ENCODE data around the gene COL25A1.

The COL25A1 gene

DNA sequence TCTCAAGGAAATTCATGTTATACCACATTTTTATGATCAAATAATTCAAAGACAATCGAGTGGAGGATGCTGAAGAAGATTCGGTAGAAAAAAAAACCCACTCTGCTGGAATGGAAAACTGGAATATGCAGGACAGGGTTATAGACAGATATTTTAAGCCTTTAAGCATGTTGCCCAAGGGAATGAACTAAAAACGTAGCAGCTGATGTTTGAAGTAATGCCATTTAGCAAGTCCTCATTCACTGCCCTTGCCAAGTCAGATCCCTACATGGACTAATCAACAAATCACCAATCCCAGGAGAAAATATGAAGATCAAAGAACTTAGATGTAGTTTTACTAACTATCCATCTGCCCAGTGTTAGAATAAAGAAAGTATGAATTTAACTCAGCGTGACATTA lies 464.0 kb downstream of the COL25A1 start:
- DNase-seq = no peak

DNA sequence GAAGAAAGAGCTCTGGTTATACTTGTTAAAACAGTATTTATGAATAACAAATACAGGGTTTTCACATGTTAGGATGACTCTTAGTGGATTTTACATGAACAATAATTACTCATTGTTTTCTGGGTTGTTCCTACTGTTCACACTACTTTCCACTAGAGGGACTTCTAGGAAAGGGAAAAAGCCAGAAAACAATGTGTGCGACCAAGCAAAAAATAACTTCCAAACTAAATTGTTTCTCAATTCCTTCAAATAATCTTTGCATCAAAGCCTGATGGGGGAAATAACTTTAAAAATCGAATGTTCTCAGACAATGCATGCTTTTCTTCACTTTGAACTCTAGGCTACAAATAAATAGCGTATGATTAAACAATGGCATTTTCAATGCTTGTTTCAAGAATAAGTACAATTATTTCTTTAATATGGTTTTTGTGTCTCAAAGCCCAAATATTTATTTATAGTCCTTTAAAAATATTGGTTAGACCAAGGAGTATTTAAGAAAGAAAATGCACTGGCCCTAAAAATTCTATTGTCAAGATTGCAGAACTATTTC lies 467.5 kb downstream of the COL25A1 start:
- no peak for DNase-seq

DNA sequence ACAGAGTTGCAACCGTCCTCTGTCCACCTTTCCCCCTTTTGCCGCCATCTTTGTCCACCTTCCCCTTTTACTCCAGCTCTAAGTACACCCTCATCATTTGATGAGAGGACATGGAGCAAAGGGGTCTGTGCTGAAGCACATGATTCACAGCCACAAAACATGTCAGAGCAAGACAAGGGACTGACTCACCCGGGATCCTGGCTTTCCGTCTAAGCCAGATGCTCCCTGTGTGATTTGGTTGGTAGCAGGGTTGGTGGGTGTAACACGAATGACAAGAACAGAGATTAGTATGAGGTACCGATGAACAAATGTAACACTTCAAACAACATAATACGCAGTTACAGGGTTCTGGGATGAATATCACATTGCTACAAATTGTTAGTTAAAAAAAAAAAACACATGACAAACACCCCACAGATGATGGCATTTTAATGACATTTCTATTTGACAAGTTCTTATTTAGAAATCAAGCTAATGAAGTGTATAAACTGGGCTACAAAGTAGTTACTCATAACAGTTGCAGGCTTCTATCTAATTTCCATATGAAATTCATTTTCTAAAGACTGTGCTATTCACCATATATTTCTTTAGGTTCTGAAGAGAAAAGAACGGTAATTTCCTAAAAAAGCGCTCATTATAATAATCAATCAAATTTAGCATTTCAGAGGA lies 468.2 kb downstream of the COL25A1 start:
- DNase-seq = no peak

DNA sequence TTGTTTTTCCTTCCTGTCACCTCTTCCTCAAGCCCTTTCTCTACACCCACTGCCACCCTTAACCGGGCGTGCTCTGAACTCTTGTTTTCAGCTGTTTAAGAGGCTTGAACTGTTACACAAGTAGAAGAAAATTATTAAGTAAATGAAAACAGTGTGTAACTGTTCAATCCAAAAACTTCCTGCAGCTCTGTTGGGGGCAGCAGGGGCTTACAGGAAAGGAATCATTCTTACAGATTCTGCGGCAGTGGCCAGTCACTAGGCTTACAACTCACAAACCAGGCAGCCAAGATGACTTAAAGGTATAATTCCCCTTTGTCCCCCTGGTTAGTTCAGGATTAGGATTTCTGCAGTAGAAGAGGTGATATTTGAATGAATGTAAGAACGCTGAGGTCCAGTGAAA lies 469.4 kb downstream of the COL25A1 start:
- DNase-seq = no peak

DNA sequence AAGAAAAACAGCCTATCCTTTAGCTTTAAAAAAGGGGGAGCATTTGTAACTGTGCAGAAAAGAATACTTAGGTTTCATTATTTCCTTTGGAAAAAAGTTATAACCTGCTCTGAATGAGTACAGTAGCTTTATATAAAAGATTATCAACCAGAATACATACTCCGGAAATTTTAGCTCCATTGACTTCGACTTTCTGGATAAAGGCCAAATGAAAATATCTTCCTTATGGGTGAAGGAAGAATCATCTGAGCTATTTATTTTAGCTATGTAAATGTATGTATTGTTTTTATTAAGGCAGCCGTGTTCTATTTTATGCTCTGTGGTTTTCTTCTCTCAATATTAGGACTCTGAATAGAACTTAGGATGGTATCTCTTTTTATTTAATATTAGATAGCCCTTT lies 470.6 kb downstream of the COL25A1 start:
- DNase-seq = no peak

DNA sequence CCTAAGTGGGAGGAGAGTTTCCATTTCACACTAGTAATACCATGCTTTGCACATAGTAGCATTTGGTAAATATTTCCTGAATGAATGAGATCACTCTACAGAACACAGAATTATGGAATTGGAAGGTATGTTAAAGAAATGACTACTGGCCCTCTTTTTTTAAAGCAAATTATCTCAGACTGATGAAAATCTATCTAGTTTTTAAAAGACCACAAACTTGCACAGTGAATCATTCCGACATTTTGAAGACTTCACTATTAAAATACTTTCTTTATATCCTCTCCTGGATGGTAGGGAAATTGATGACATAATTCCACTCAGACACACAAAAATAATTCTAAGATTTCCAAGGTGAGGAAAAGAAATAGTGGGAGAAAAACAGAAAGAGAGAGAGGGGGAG lies 471.2 kb downstream of the COL25A1 start:
- DNase-seq = no peak

DNA sequence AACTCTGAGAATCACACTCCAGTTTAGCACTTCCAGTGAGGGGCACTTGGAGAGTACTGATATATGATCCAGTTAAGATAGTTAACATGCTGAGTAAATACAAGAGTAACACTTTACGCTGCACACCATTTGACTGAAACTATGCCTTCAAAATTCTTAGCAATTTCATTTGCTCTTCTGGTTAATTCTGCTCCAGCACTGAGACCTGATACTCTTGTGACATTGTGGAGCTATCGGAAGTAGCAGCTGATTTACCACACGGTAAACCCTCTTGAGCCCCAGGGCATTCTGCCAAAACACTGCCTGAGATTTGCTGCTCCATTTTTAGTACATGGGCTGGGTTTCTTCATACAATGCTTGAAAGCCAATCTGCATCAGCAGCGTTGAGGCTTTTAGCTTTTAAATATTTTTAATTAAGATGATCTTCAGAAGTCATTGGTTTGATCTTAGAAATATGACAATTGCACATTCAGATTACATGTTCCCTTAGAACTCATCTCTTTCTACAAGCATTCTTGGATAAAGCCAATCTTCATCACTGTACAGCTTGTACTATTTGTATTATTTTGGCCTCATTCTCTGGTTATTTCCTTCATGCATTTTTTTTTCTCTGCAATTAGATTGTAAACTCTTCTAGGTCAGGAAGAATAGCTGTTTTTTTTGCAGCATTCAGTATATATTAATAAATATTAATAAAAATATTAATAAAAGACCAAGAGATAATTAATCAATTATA lies 471.8 kb downstream of the COL25A1 start:
- DNase-seq = no peak

DNA sequence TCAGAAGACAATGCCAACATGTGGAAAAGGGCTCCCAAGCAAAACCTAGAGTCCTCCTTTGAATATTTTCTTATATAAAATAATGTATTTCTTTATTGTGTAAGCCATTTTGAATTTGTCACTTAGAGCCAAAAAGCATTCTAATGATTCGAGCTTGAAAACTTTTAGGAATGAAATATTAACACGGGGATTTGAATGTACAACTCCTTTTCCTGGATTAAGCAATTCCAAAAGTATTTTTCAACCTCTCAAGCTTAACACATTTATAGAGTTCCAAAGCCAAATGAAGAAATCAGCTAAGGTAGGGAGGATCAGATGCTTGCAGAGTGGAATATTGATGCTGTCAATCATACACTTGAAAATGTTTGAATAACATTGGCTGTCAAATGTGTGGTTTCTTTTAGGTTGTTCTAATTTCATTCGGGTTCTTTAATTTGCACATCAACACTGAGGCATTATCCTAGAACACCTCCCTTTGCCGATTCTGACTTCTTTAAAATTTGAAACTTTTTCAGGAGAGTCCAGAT lies 472.4 kb downstream of the COL25A1 start:
- DNase-seq = no peak

DNA sequence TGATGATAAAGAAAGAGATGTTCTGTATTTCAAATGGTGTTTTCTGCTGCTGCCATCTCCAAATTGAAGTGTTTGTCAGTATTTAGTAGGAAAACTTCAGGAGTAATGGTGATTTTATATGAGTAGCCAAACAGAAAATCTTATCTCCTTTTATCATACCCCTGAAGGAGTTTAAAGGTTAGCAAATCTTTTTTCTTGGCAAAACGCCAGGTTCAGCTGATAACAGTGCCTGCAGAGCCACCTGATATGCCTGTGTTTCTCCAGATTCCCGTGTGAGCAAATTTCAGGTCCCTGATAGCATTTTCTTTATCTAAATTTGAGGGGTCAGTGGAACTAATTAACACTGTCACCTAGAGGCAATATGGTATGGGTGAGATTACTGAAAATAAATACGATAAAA lies 473.8 kb downstream of the COL25A1 start:
- DNase-seq = no peak

DNA sequence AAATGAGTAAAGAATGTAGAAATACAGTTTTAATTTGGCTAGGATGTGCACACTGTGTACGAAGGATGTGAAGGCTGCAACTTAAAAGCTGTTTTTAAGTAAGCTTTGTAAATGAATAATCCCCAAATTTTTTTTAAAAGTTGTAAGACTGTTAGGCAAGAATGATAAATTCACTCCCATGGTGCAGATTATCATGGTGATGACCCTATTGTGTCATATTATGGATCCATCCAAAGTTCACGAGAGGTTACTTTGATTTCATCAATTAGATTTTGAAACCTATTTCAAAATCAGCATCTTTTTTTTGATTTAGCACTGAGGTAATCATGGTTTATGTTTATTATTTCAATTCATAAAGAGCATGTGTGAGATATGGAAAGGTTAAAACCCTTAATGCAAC lies 476.7 kb downstream of the COL25A1 start:
- no peak for DNase-seq

DNA sequence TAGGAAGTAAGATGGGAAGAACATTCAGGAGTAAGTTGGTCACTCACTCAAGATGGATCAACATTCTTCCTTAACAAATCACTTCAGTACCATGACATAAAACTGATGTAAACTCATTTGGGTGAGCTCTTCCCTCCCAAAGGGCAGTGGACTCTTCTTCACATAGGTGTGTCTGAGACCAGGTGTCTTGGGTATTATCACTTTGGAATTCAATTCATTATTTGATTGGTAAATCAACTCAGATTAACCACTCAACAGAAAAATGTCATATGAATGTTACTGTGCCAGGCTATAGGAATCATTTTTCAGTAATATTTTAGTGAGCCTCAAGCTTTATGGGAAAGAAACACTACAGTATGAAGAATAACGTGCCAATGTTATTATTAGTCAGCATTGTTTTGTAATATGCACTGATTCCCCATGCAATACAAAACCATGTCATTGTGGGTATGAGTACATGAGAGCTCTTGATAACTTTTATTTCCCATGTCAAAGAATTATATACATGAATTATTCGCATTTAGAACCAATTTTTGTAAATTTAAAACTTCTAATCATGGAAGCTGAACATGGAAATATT lies 481.0 kb downstream of the COL25A1 start:
- DNase-seq = no peak

DNA sequence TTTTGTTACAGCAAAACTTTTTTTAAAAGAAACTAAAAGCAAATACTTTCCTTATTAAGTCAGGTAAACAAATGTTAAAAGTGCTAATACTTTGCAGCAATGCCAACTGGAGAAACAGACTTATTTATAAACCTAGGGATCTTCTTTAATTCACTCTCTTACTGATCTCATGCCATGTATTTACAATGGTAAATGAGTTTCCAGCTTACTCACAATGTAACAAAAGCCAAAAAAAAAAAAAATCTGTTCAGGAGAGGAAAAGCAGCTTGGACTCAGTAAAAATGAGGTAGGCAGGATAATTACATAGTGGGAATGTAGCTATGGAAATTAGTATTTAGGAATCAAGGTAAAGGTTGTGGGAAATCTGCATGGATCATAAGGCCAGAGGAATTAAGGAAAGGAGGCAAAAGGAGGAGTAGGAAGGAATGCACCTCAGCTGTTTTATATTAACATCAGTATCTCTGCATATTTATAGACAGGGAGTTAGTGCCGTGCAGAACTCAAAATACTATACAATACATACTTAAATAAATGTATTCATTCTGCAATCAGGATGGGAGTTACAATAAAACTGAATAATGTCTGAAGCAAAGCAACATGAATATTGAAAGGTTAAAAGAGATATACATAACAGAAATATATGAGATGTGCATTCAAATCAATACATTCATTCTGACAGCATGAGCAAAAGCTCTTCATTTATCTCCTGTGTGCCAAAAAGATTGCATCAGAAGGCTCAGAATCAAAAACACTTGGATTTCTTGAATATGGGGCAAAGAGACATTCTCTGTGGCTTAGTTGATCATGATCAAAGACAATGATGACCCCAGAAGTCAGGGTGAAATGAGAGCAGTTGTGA lies 481.7 kb downstream of the COL25A1 start:
- no peak for DNase-seq

DNA sequence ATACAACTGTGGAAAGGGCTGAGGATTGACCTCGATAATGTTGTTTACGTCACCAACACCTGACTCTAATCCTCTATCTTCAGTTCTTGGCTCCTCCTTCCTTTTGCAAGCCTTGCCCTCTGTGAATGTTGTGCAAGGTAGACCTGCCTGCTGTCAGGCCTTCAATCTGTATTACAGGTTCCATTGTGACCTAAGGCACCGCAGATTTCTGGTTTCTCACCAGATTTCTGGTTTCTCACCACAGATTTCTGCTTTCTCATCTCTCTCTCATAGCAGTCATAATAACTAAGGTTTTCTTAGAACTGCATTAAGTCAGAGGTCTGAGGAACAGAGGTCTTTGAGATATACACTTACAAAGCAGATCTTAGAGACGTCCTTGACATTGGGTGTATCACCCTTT lies 488.1 kb downstream of the COL25A1 start:
- DNase-seq = no peak

DNA sequence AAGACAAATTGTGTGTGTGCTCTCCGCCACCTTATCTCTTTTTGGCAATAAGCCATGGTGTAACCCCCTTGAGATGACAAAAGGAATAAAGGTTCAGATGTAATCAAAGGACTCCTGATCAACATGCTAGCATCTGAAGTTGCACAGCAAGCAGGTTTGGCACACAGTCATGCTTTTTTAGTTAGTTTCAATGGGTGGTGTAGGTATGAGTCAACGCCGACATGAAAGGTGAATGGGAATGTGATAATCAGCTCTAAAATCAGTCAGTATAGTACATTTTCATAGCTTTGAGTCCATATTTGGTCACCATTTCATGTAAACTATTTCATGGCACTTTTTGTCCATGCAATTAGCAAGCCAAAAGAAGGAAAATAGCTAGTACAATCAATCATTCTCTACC lies 489.2 kb downstream of the COL25A1 start:
- DNase-seq = no peak

DNA sequence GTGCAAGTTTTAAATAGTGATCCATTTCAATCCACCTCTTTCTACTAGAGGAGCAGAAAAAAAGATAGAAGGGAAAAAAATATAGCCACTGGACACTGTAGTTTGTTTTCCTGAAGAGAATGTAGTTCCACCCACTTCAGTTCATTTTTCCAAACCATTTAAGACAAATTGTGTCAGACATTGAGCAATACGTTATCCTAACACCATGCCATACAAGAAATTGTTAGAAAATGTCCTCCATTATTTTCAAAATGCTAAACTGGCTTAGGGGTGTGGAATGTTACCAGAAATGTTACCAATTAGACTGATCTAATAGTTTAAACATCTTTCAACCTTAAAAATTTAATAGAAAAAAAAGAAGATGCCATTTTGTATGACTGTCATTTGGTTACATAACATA lies 491.0 kb downstream of the COL25A1 start:
- DNase-seq = no peak

DNA sequence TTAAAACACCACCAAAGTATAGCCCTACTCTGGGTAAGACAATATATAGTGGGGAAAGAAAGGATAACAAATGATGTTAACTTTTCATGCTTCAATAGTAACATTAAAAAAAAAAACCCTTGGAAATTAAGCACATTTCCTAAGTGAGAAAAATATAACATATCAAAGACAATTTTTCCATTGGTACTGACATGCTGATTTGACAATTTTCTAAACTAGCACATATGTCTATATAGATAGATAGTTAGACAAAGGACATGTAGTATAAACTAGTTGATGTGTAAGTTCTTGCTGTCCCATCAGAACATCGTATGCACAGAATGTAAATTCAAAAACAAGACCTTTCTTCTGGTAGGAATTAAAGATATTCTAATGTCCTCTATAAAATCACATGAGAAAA lies 492.4 kb downstream of the COL25A1 start:
- no peak for DNase-seq

DNA sequence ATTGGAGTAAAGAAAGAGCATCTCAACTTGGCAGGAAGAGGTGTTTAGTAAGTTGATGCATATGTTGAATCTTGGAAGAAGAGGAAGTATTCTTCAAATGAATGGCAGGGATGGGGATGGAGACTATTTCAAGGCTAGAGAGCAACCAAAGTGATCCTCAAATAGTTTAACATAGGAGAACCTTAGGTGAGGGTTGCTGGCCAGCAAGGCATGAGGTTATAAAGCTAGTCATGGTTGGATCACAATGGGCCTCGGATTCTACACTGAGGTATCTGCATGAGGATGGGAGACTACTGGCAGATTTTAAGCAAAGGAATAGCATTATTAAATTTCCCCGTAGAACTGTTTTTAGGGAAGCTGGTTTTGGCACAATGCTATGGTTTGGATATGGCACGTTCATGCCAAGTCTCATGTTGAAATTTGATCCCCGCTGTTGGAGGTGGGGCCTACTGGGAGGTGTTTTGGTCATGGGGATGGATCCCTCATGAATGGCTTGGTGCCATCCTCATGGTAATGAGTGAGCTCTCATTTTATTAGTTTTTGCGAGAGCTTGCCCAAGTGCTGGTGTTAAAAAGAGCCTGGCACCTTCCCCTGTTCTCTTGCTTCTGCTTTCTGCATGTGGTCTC lies 497.7 kb downstream of the COL25A1 start:
- no peak for DNase-seq

DNA sequence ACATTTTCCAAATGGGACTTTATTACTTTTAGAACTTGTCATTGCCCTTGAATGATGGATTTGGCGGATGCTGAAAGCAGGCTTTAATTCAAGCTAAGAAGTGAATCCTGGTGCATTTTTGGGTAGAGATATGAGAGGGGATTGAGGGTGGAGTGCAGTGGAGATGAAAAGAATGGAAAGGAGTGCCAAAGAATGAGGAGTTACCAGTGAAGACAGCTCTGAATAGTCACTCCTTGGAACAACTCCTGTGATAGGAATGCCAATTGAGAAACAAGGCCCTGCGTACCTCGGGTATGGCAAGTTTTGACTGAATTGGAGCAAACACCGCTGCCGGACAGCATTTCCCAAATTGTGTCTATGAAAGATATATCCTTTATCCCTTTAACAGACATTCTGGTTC lies 503.2 kb downstream of the COL25A1 start:
- DNase-seq = no peak

DNA sequence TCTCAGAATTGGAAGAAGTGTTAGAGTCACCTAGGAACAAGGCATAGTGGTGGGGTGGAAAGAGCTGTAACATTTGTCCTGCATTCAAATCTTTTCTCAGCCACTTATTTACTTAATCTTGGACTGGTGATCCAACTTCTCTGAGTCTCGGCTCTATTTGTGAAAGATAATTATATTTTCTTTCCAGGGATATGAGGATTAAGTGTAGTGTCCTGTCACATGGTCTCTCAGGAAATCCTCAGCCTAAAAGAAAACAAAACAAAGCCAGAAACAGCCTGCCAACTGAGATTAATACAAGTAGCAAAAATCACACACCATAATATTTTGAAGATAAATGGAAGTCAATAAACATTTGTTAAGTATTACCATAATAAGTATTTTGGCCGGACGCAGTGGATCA lies 506.3 kb downstream of the COL25A1 start:
- no peak for DNase-seq

DNA sequence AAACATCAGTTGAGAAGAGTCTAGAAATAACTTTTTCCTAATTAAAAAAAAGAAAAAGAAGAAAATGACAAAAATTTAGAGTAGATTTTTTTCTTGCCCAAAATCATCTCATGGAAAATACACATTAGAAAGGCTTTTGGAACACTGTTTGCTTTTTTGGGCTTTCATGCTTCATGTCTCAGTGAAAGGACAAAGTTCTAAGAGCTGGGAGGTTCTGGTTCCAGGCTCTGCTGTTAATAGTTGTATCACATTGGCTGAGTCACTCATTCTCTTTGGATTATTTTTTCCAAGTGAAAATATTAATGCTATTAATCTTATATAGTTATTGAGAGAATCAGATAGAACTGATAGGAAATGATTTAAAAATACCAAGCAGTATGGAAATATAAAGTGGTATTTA lies 506.7 kb downstream of the COL25A1 start:
- DNase-seq = no peak

DNA sequence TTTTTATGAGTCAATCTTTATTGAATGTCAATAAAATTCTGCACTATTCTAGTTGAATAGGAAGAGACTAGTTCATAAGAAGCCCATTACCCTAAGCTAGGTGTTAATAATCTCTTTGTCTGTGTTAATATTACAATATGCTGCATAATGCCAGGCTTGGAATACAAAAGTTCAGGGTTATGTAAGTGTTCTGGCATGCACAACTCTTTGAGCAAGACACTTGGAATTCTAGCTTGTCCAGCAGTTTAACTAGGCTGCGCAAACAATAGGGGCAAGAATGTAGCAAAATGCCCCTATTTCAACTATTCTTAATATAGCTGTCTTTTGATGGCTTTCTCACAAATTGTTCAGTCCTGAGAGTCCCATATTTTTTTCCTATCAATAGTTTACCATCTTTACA lies 508.3 kb downstream of the COL25A1 start:
- DNase-seq = no peak

DNA sequence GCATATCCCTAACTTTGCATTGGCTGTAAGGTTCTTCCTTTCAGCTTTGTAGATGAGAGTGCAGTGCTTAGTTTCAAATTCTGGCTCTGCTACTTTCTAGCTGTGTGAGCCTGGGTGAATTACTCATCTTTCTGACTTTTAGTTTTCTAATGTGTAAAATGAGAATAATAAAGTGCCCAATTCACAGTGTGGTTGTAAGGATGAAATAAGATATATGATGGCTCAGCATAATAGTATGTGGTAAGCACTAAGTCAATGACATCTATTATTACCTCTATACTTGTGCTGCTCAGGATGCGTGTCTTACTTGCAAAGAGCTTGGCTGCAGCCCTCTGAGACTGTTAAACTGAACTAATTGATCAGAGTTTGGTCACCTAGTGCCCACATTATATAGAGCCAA lies 509.0 kb downstream of the COL25A1 start:
- DNase-seq = no peak

DNA sequence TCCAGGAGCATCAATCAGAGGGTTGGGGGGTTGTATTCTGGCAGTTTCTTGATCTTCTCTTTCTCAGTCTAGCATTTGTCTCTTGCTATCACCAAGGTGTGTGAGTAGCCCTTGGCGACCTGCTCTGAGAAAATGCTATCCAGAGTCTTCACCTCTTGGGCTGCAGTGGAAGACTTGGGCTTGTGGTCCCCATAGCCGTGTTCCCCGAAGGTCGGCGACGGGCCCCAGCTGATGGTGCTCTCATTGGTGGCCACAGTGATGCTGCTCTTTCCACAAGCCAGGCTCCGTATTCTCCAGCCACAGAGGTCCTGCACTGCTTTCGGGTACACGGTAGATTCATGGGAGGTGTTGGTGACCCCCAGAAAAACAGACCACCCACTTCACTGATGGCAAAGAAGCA lies 513.7 kb downstream of the COL25A1 start:
- DNase-seq = no peak

Data from activated effector memory CD4-positive, alpha-beta T cell treated with Interleukin-2 at 50 U/mL for 16 hours (primary cell).